GM12878 (cell line): ENCODE results near the gene CHFR.

Experiments used
- CTCF ChIP-seq, 3 experiments: IDR thresholded peaks in 2 of 3; conservative IDR thresholded peaks in 1 of 3; 2 replicates each; pipeline ENCODE4 v1.5.1; 2011; ENCODE audit warnings: low read depth in 3 of 3, low read length in 3 of 3, mild to moderate bottlenecking in 3 of 3, control low read depth in 2 of 3, moderate library complexity in 2 of 3, inconsistent platforms in 1 of 3, mixed read lengths in 1 of 3; ENCODE audit not compliant: control insufficient read depth in 2 of 3, insufficient read depth in 1 of 3; ENCODE audit errors: extremely low read depth in 1 of 3
- ETV6 ChIP-seq, 2 experiments: fragments of 450-650 bp in 1 of 2; IDR thresholded peaks in 1 of 2; conservative IDR thresholded peaks in 1 of 2; 2 replicates each; pipeline ENCODE4 v1.6.1; 2014; ENCODE audit warnings: antibody characterized with exemption in 1 of 2, borderline replicate concordance in 1 of 2, low read depth in 1 of 2, mild to moderate bottlenecking in 1 of 2, moderate library complexity in 1 of 2
- GABPA ChIP-seq: IDR thresholded peaks from 2 replicates; pipeline ENCODE4 v1.6.1; 2014; ENCODE audit warnings: antibody characterized with exemption, low read depth, mild to moderate bottlenecking, inconsistent platforms
- HCFC1 ChIP-seq: fragments of 150-350 bp; IDR thresholded peaks from 2 replicates; pipeline ENCODE4 v1.6.1; 2014; ENCODE audit warnings: low read length
- HDGF ChIP-seq: fragments of 450-650 bp; IDR thresholded peaks from 2 replicates; pipeline ENCODE4 v1.6.1; 2016; ENCODE audit warnings: antibody characterized with exemption
- SMC3 ChIP-seq: IDR thresholded peaks from 2 replicates; pipeline ENCODE4 v1.6.1; 2011; ENCODE audit warnings: low read length, improper control_type of control experiment, borderline replicate concordance
- TARDBP ChIP-seq: IDR thresholded peaks from 2 replicates; pipeline ENCODE4 v1.6.1; 2016; ENCODE audit warnings: borderline replicate concordance
- USF2 ChIP-seq: IDR thresholded peaks from 2 replicates; pipeline ENCODE4 v1.6.1; 2011; ENCODE audit warnings: low read depth, low read length, improper control_type of control experiment, borderline replicate concordance
- ZBTB33 ChIP-seq: fragments of 450-650 bp; IDR thresholded peaks from 2 replicates; pipeline ENCODE4 v1.6.1; 2017; ENCODE audit warnings: mild to moderate bottlenecking

DNA sequence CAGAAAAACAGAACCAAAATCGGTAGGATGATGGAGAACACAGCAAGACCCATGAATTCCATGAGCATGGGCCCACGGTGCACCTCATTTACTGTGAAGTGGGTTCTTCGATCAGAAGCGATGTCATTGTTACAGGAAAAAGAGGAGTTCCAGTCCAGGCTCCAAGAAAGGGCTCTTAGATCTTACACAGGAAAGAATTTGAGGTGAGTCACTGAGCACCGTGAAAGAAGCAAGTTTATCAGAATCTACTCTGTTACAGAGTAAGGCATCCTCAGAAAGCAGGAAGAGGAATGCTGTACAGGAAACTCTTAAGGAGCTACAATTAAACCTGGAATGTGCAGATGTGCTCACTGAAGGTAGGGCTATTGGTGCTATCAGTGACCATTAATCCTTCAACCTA is 11.6 kb upstream of the CHFR start:
- TF ChIP-seq CTCF (IDR thresholded peaks at IDR 0.05 in 2 of 3, conservative IDR thresholded peaks at IDR 0.05 in 1 of 3; ENCODE audit: control insufficient read depth in 2 of 3, extremely low read depth in 1 of 3, insufficient read depth in 1 of 3, low read depth in 3 of 3, low read length in 3 of 3) (no peak), HCFC1 (no peak), USF2 (no peak), HDGF (no peak), ETV6 (conservative IDR thresholded peaks at IDR 0.05 in 1 of 2, IDR thresholded peaks at IDR 0.05 in 1 of 2; ENCODE audit: borderline replicate concordance in 1 of 2, low read depth in 1 of 2) (no peak), SMC3 (no peak), GABPA (no peak), ZBTB33 (no peak), TARDBP (no peak)
